WTC11 (cell line): ENCODE results near the gene MARVELD3. TPM values are rescaled to one million over a fixed set of nuclear protein-coding genes. Genes with fewer than 3 reads are reported as not detected.
A peak's percentile ranks its signal among the peaks of the same experiment; 100 is the strongest.

Experiments
- ATAC-seq: fragments of 200-7000 bp; cut with Tn5 transposase; 2 replicates; pipeline ENCODE4 v1.10.0; 2021; ENCODE audit warnings: mild to moderate bottlenecking, moderate library complexity
- CTCF ChIA-PET: fragments of 300-600 bp; sonication (Branson Sonifier 250); formaldehyde crosslinking; loops from one replicate; lab custom pipeline; 2021; ENCODE audit warnings: antibody characterized with exemption; lab: Charles Lee
- POLR2A ChIA-PET: fragments of 350-600 bp; sonication (Branson Sonifier 250); formaldehyde crosslinking; loops from one replicate; lab custom pipeline; 2021; ENCODE audit warnings: antibody characterized with exemption; lab: Charles Lee
- DNase-seq: peaks from one replicate; pipeline ENCODE4 v3.0.0; 2021; ENCODE audit warnings: low spot score
- H3K27ac Mint-ChIP-seq: 2 replicates; pipeline ENCODE4 v1.8.0; 2021; ENCODE audit warnings: mixed read lengths
- H3K27me3 Mint-ChIP-seq: 2 replicates; pipeline ENCODE4 v1.8.0; 2021; ENCODE audit warnings: low read depth, mild to moderate bottlenecking, moderate library complexity, mixed read lengths
- H3K36me3 Mint-ChIP-seq: 2 replicates; pipeline ENCODE4 v1.8.0; 2021; ENCODE audit warnings: mixed read lengths
- H3K4me1 Mint-ChIP-seq: 2 replicates; pipeline ENCODE4 v1.8.0; 2022; ENCODE audit warnings: mixed read lengths
- H3K4me3 Mint-ChIP-seq: 2 replicates; pipeline ENCODE4 v1.8.0; 2021; ENCODE audit warnings: mild to moderate bottlenecking, moderate library complexity, mixed read lengths
- H3K9me3 Mint-ChIP-seq: 2 replicates; pipeline ENCODE4 v1.8.0; 2021; ENCODE audit warnings: mixed read lengths
- CREB1 ChIP-seq: sonication (generic); formaldehyde crosslinking; IDR thresholded peaks from 2 replicates; pipeline ENCODE4 v1.8.0; 2023; ENCODE audit warnings: mild to moderate bottlenecking, missing genetic modification reagents
- ELF4 ChIP-seq: sonication (generic); formaldehyde crosslinking; IDR thresholded peaks from 2 replicates; pipeline ENCODE4 v1.8.1; 2022; ENCODE audit warnings: low read depth, mild to moderate bottlenecking, moderate library complexity, missing genetic modification reagents
- EMX1 ChIP-seq: fragments of 250-450 bp; sonication (Bioruptor Pico); IDR thresholded peaks from 2 replicates; pipeline ENCODE4 v1.8.0; 2021; ENCODE audit warnings: mild to moderate bottlenecking
- ETV6 ChIP-seq: sonication (generic); formaldehyde crosslinking; IDR thresholded peaks from 2 replicates; pipeline ENCODE4 v1.8.1; 2022; ENCODE audit warnings: mild to moderate bottlenecking, missing genetic modification reagents
- FOXJ3 ChIP-seq: sonication (generic); formaldehyde crosslinking; IDR thresholded peaks from 2 replicates; pipeline ENCODE4 v1.9.0; 2021; ENCODE audit warnings: missing genetic modification reagents, mild to moderate bottlenecking, borderline replicate concordance
- FOXK1 ChIP-seq: sonication (generic); formaldehyde crosslinking; IDR thresholded peaks from 2 replicates; pipeline ENCODE4 v1.8.0; 2022; ENCODE audit warnings: mild to moderate bottlenecking, moderate library complexity, missing genetic modification reagents
- GRHL2 ChIP-seq: fragments of 250-450 bp; sonication (Bioruptor Pico); IDR thresholded peaks from 2 replicates; pipeline ENCODE4 v1.8.0; 2022; ENCODE audit warnings: mild to moderate bottlenecking, moderate library complexity; ENCODE audit not compliant: insufficient replicate concordance, severe bottlenecking
- NR2C2 ChIP-seq: sonication (generic); formaldehyde crosslinking; IDR thresholded peaks from 2 replicates; pipeline ENCODE4 v1.8.0; 2022; ENCODE audit warnings: mild to moderate bottlenecking, missing genetic modification reagents
- TCF7 ChIP-seq: sonication (generic); formaldehyde crosslinking; IDR thresholded peaks from 2 replicates; pipeline ENCODE4 v1.8.0; 2022; ENCODE audit warnings: mild to moderate bottlenecking, low read depth, missing genetic modification reagents, moderate library complexity
- TP53 ChIP-seq: sonication (generic); formaldehyde crosslinking; IDR thresholded peaks from 2 replicates; pipeline ENCODE4 v1.8.1; 2023; ENCODE audit warnings: mild to moderate bottlenecking, missing genetic modification reagents
- ZNF138 ChIP-seq: sonication (generic); formaldehyde crosslinking; conservative IDR thresholded peaks from 2 replicates; pipeline ENCODE4 v1.8.1; 2022; ENCODE audit warnings: mild to moderate bottlenecking, moderate library complexity, missing genetic modification reagents
- ZNF396 ChIP-seq: fragments of 250-450 bp; sonication (Bioruptor Pico); IDR thresholded peaks from 2 replicates; pipeline ENCODE4 v1.8.0; 2021; ENCODE audit warnings: mild to moderate bottlenecking, moderate library complexity, borderline replicate concordance
- ZNF416 ChIP-seq: fragments of 250-450 bp; sonication (Bioruptor Pico); IDR thresholded peaks from 2 replicates; pipeline ENCODE4 v1.9.0; 2021; ENCODE audit warnings: mild to moderate bottlenecking, inconsistent platforms
- total RNA-seq: library from RNA; stranded (reverse); gene quantifications from 3 replicates; pipeline ENCODE4 v1.2.3, GENCODE V29; 2021
- TF ChIP-seq, protein P1 (sequence below): fragments of 250-450 bp; sonication (Bioruptor Pico); IDR thresholded peaks from 2 replicates; pipeline ENCODE4 v1.9.0; 2021; ENCODE audit warnings: mild to moderate bottlenecking, borderline replicate concordance
- TF ChIP-seq, protein P2 (sequence below): sonication (generic); formaldehyde crosslinking; IDR thresholded peaks from 2 replicates; pipeline ENCODE4 v1.8.0; 2023; ENCODE audit warnings: mild to moderate bottlenecking, missing genetic modification reagents
- TF ChIP-seq, protein P3 (sequence below): fragments of 250-450 bp; sonication (Bioruptor Pico); IDR thresholded peaks from 2 replicates; pipeline ENCODE4 v1.8.0; 2021; ENCODE audit warnings: mild to moderate bottlenecking
- TF ChIP-seq, protein P4 (sequence below): fragments of 250-450 bp; sonication (Bioruptor Pico); IDR thresholded peaks from 2 replicates; pipeline ENCODE4 v1.9.0; 2021; ENCODE audit warnings: mild to moderate bottlenecking

Gene MARVELD3
- total RNA-seq, 1 experiment from 2014 or later, result 30.0 TPM

DNA sequence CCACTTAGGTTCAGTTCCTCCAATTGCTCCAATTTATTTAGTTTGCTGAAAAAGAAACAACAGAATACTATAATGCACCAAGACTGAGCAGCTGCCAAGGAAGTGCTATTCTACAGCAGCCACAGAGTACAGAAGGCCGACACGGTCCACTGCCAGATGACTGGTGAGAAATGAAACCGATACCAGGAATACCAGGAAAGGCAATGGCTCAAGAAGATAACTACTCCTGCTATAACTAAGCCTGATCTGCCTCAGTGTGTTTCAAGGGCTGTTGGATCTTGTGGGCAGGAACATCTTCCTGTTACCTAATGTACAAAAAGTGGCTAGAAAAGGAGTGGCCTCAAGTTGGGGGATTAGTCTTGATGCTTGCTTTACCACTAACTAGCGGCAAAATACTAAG lies 32.8 kb downstream of the MARVELD3 start:
- ChIA-PET CTCF (no interaction called here), POLR2A (no interaction called here)
- no peak for TF ChIP-seq GRHL2 (CRISPR knock-in tag)
- TF ChIP-seq, protein P1, sequence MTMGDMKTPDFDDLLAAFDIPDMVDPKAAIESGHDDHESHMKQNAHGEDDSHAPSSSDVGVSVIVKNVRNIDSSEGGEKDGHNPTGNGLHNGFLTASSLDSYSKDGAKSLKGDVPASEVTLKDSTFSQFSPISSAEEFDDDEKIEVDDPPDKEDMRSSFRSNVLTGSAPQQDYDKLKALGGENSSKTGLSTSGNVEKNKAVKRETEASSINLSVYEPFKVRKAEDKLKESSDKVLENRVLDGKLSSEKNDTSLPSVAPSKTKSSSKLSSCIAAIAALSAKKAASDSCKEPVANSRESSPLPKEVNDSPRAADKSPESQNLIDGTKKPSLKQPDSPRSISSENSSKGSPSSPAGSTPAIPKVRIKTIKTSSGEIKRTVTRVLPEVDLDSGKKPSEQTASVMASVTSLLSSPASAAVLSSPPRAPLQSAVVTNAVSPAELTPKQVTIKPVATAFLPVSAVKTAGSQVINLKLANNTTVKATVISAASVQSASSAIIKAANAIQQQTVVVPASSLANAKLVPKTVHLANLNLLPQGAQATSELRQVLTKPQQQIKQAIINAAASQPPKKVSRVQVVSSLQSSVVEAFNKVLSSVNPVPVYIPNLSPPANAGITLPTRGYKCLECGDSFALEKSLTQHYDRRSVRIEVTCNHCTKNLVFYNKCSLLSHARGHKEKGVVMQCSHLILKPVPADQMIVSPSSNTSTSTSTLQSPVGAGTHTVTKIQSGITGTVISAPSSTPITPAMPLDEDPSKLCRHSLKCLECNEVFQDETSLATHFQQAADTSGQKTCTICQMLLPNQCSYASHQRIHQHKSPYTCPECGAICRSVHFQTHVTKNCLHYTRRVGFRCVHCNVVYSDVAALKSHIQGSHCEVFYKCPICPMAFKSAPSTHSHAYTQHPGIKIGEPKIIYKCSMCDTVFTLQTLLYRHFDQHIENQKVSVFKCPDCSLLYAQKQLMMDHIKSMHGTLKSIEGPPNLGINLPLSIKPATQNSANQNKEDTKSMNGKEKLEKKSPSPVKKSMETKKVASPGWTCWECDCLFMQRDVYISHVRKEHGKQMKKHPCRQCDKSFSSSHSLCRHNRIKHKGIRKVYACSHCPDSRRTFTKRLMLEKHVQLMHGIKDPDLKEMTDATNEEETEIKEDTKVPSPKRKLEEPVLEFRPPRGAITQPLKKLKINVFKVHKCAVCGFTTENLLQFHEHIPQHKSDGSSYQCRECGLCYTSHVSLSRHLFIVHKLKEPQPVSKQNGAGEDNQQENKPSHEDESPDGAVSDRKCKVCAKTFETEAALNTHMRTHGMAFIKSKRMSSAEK, result no peak
- Mint-ChIP-seq H3K9me3 (no peaks in the 10 kb centered on the region), H3K4me1 (no peaks in the 10 kb centered on the region), H3K36me3 (peaks cover 63% of the 10 kb centered on the region), H3K4me3 (no peak overlapping the region), H3K27ac (no peak overlapping the region), H3K27me3 (no peaks in the 10 kb centered on the region)
- no peak for DNase-seq
- ATAC-seq, result no peak

DNA sequence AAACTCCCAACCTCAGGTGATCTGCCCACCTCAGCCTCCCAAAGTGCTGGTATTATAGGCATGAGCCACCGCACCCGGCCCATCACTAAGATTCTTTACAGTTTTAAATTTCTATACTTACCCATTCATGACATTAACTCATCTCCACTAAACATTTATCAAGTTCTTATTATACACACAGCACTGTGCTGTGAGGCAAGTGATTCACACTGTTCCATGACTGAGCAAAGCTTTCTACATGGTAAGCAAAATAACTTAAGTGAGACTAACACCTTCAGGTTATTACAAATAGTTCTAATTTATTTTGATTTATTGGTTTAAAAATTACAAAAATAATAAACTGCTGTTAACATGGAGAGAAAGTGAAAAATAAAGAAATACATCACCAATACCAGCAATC lies 33.5 kb downstream of the MARVELD3 start:
- CTCF ChIA-PET, result no interaction called here
- Mint-ChIP-seq H3K9me3 (no peaks in the 10 kb centered on the region), H3K4me1 (no peaks in the 10 kb centered on the region), H3K4me3 (no peak overlapping the region), H3K36me3 (peaks cover 65% of the 10 kb centered on the region), H3K27ac (no peak overlapping the region), H3K27me3 (no peaks in the 10 kb centered on the region)
- no peak for ATAC-seq
- POLR2A ChIA-PET, result no interaction called here
- TF ChIP-seq EMX1 (CRISPR knock-in tag), result no peak
- TF ChIP-seq, protein P2, sequence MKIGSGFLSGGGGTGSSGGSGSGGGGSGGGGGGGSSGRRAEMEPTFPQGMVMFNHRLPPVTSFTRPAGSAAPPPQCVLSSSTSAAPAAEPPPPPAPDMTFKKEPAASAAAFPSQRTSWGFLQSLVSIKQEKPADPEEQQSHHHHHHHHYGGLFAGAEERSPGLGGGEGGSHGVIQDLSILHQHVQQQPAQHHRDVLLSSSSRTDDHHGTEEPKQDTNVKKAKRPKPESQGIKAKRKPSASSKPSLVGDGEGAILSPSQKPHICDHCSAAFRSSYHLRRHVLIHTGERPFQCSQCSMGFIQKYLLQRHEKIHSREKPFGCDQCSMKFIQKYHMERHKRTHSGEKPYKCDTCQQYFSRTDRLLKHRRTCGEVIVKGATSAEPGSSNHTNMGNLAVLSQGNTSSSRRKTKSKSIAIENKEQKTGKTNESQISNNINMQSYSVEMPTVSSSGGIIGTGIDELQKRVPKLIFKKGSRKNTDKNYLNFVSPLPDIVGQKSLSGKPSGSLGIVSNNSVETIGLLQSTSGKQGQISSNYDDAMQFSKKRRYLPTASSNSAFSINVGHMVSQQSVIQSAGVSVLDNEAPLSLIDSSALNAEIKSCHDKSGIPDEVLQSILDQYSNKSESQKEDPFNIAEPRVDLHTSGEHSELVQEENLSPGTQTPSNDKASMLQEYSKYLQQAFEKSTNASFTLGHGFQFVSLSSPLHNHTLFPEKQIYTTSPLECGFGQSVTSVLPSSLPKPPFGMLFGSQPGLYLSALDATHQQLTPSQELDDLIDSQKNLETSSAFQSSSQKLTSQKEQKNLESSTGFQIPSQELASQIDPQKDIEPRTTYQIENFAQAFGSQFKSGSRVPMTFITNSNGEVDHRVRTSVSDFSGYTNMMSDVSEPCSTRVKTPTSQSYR (CRISPR knock-in tag), result no peak
- no peak for DNase-seq

DNA sequence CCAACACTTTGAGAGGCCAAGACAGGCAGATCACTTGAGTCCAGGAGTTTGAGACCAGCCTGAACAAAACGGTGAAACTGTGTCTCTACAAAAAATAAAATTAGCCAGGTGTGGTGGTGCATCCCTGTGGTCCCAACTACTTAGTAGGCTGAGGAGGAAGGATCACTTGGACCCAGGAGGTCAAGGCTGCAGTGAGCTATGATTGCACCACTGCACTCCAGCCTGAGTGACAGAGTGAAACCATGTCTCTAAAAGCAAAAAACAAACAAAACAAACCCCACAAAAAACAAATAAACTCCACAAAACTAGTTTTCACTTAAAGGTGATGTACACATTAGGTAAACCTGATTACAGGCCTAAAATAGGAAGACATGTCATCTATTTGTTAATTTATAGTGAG lies 40.3 kb downstream of the MARVELD3 start:
- DNase-seq, result no peak
- no peaks in the 10 kb centered on the region for H3K9me3 Mint-ChIP-seq
- no peak for ATAC-seq
- no peak overlapping the region; the same call in 1 of the 2 replicates for H3K27ac Mint-ChIP-seq
- TF ChIP-seq ZNF396 (CRISPR knock-in tag), result no peak
- TF ChIP-seq FOXJ3, result no peak
- no peaks in the 10 kb centered on the region for H3K27me3 Mint-ChIP-seq
- H3K4me1 Mint-ChIP-seq, result 0 out of 2 replicates have a peak, but pooled peaks cover 3% of the 10 kb centered on the region
- CTCF ChIA-PET, result no interaction called here
- POLR2A ChIA-PET, result no interaction called here
- H3K4me3 Mint-ChIP-seq, result no peak overlapping the region
- peaks cover 69% of the 10 kb centered on the region for H3K36me3 Mint-ChIP-seq

DNA sequence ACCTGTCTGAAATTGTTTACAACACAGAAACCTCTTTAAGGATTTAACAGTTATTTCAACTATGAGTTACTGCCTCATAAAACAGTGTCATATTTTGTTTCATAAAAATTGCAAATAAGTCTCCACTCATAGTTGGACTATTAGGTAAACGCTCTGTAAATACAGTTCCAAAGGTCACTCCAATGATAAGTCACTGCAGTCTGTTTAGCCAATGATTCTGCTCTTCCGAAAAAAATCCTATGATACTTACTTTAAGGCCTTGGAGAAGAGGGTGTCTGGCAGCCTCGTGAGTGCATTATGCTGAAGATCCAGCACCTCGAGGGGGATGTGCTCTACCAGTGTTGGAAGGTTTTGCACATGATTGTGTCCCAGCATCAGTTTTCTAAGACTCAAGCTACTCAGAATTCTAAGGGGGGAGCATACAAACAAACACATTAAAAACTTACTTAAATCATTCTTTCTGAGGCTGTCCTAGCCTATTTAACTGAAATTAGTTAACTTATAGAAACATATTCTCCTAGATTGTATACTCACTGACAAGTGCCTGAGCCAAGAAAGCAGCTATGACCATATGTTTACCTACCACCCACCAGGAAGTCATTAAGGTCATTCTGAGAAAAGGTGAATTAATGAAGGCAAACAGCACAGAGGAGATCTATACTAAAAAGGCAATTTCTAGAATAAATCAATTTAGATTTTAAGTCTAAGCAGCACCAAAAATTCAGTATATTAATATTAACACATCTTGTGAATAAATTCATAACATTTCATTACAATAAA lies 41.1 kb downstream of the MARVELD3 start:
- Mint-ChIP-seq H3K4me3 (no peak overlapping the region), H3K36me3 (peaks cover 68% of the 10 kb centered on the region), H3K27me3 (no peaks in the 10 kb centered on the region), H3K27ac (peak overlapping the region; percentile 71; the same call in 1 of the 2 replicates), H3K4me1 (0 out of 2 replicates have a peak, but pooled peaks cover 3% of the 10 kb centered on the region), H3K9me3 (no peaks in the 10 kb centered on the region)
- ATAC-seq (no peak), DNase-seq (no peak)
- ChIA-PET CTCF (no interaction called here), POLR2A (no interaction called here)
- TF ChIP-seq TCF7 (CRISPR knock-in tag) (no peak), TP53 (no peak), ZNF416 (CRISPR knock-in tag) (no peak), ZNF138 (no peak), ETV6 (CRISPR knock-in tag) (no peak), ELF4 (CRISPR knock-in tag) (no peak), CREB1 (CRISPR knock-in tag) (no peak), FOXK1 (CRISPR knock-in tag) (no peak), NR2C2 (CRISPR knock-in tag) (no peak)
- TF ChIP-seq, protein P3, sequence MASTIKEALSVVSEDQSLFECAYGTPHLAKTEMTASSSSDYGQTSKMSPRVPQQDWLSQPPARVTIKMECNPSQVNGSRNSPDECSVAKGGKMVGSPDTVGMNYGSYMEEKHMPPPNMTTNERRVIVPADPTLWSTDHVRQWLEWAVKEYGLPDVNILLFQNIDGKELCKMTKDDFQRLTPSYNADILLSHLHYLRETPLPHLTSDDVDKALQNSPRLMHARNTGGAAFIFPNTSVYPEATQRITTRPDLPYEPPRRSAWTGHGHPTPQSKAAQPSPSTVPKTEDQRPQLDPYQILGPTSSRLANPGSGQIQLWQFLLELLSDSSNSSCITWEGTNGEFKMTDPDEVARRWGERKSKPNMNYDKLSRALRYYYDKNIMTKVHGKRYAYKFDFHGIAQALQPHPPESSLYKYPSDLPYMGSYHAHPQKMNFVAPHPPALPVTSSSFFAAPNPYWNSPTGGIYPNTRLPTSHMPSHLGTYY (CRISPR knock-in tag), result no peak
- TF ChIP-seq, protein P4, sequence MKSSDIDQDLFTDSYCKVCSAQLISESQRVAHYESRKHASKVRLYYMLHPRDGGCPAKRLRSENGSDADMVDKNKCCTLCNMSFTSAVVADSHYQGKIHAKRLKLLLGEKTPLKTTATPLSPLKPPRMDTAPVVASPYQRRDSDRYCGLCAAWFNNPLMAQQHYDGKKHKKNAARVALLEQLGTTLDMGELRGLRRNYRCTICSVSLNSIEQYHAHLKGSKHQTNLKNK, result no peak
- TF ChIP-seq, protein P2 (CRISPR knock-in tag), result no peak
